ENCODE results near the gene QRICH1.

QRICH1 gene, protein sequence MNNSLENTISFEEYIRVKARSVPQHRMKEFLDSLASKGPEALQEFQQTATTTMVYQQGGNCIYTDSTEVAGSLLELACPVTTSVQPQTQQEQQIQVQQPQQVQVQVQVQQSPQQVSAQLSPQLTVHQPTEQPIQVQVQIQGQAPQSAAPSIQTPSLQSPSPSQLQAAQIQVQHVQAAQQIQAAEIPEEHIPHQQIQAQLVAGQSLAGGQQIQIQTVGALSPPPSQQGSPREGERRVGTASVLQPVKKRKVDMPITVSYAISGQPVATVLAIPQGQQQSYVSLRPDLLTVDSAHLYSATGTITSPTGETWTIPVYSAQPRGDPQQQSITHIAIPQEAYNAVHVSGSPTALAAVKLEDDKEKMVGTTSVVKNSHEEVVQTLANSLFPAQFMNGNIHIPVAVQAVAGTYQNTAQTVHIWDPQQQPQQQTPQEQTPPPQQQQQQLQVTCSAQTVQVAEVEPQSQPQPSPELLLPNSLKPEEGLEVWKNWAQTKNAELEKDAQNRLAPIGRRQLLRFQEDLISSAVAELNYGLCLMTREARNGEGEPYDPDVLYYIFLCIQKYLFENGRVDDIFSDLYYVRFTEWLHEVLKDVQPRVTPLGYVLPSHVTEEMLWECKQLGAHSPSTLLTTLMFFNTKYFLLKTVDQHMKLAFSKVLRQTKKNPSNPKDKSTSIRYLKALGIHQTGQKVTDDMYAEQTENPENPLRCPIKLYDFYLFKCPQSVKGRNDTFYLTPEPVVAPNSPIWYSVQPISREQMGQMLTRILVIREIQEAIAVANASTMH

GRCh38 chr3:49093853-49094767 is at the start of gene QRICH1:
Gene QRICH1 (minus strand): TSS chr3:49094071. CDS start chr3:49077017, 17,054 bp downstream.
- DNase-seq (ENCODE audit: low read depth), result peak; percentile 92

DNA sequence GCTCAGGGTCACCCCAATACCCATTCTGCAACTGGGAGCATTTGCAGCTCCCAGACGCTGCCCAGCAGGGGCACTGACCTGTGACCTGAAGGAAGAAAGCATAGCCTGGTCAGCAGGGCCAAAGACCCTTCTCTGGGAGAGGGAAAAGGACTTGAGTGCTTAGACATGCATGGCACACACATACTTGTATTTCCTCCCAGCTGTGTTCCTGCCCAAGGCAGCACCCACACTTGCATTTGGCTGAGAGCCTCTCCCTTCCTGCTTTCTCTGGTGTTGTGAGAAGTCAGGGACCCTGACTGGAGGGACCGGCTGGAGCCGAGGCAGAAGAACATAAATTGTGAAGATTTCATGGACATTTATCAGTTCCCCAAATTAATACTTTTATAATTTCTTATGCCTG is 46.2 kb upstream of the QRICH1 start:
- DNase-seq (ENCODE audit: low read depth), result no peak

DNA sequence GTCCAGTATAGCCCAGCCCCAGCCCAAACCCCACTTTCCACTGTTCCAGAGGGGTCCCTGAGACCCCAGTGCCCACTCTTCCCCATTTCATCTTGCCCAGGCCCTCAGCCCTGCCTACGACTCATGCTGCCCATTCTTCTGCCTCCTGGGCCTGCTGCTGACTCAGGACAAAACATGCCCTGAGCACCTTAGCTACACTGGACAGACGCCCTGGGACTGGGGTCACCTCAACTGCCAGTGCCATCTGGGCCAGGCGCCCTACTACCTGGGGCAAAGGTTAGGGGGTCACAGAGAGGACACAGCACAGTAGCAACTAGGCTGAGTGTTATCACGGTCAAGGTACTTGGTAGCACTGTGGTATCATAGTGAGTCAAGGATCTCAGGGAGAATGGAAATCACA is 41.6 kb upstream of the QRICH1 start:
- no peak for DNase-seq (ENCODE audit: low read depth)

- DNase-seq (ENCODE audit: low read depth), result no peak
These were observed 40.8 kb upstream of the QRICH1 start for GRCh38 chr3:49134471-49135265.

- peak; percentile 53 for DNase-seq (ENCODE audit: low read depth)
These were observed 39.5 kb upstream of the QRICH1 start for GRCh38 chr3:49133226-49133951.

DNA sequence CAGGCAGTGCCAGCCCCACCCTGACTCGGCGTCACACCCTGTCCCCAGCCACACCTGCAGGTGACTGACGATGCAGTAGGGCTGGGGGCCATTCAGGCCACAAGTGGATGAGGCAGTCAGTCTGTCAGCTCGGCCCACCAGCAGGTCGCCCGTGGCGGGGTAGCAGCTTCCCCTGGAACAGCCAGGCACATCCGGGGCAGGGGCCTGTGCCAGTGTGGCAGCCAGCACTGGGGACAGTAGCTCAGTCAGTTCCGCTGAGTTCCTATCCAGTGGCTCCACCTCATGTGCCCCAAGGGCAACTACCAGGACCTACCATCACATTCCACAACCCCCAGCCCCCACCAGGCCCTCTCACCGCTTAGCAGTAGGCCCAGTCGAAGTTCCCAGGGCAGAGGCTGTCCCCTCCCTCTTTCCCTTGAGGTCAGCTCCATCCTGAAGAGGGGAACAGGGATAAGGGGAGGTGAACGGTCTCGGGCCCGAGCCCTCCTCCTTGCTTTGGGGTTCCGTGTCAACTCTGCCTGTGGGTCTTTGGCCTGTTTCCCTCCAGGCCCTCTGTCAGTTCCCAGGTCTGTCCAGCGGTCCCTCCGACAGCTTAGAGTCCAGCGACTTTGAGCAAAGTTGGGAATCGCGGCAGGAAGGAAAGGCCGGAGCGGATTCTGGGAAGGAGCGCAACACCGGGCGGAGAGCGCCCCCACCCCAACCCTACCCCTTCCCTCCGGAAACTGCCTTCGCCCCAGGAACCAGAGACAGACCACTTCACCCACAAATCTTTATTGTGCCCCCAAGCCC is 38.8 kb upstream of the QRICH1 start, which contains the start of gene LAMB2:
LAMB2 (minus strand) TSS at position 614 of the 789 bp plus-strand sequence; CDS start at position 431, 183 bp downstream.
- DNase-seq (ENCODE audit: low read depth), result no peak

DNA sequence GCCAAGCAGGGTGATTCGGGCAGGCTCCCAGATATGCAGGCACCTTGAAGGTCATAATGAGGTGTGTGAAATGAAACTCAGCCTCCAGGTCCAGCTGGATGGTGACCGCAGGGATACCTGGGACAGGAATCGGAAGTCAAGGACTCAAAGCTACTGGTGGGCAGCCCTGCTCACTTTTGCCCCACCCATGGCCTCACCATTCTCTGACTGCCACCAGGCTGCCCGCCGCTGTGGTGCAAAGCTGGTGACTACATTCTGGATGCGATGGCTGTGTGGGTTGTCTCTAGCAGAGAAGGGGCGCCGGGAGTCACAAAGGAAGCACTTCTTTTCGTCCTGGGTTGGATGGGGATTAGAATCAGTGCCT is 38.2 kb upstream of the QRICH1 start:
- DNase-seq (ENCODE audit: low read depth), result no peak

- no peak for DNase-seq (ENCODE audit: low read depth)
These were observed 37.7 kb upstream of the QRICH1 start for GRCh38 chr3:49131576-49131975.

GRCh38 chr3:49131040-49131439 is 37.2 kb upstream of the QRICH1 start:
- no peak for DNase-seq (ENCODE audit: low read depth)

GRCh38 chr3:49124991-49125670 is 31.3 kb upstream of the QRICH1 start:
- DNase-seq (ENCODE audit: low read depth), result no peak

DNA sequence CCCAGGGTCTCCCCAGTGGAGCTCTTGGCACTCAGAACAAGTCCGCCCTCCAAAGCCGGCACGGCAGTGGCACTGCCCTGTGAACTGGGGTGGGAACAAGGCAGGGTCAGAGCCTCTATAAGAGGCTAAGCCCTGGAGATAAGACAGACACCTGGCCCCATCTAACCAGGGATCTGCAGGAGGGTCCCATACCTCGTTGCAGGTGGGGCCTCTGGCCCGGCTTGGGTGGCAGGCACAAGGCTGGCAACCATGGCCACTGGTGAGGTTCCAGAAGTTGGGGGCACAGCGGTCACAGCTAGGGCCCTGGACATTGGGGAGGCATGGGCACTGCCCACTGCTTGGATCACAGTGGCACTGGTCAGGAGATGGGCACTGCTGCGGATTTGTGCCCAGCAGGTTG is 30.3 kb upstream of the QRICH1 start:
- no peak for DNase-seq (ENCODE audit: low read depth)

DNA sequence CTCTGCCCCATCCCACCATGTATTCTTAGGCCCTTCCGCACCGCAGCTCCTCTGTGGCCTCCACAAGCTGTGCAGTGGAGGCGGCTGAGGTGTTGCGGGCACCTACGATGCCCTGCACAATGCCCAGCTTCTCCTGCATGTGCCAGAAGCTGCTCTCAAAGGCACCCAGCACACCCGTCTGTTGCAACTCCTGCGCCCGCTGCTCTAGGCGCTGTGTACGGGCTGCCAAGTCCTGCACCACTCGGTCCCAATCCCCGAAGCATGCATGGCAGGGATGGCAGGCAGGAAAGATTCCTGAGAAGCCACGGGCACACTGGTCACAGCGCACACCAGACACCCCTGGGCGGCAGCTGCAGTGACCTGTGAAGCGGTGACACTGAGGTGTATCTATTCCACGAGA is 29.8 kb upstream of the QRICH1 start:
- no peak for DNase-seq (ENCODE audit: low read depth)

- DNase-seq (ENCODE audit: low read depth), result no peak
These were observed 29.1 kb upstream of the QRICH1 start for GRCh38 chr3:49122886-49123545.

DNA sequence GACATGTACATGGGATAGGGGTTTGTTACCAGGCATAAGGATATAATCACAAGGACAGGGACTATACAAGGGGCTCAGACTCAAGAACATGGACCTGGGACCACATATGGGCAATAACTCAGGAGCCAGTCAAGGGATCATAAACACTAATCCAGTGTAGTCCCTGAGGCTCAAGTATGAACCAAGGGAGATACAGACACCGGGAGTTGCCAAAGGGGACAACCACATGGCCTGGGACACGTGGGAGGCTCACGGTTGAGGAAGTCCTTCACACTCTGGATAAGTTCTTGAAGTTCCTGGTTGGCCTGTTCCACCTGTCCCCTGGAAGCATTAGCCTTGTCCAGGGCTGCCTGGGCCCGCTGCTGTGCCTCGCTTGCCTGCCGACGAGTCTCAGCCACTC is 28.6 kb upstream of the QRICH1 start:
- DNase-seq (ENCODE audit: low read depth), result no peak

DNA sequence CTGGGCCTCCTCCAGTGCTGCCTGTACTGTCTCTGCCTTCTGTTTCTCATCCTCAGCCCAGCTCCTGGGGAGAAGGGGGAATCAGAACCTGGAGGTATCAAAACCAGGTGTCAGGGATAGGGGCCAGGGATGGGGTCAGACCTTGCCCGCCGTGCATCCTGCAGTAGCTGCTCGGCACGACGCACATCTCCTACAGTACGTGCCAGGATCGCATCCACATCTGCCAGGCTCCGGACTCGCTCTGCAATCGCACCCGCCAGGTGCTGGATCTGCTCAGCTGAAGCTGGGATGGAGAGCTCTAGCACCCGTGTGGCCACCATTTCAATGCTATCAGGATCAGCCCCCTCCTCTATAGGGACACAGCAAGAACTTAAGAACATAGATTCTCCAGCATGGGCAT is 28.2 kb upstream of the QRICH1 start:
- DNase-seq (ENCODE audit: low read depth), result no peak

DNA sequence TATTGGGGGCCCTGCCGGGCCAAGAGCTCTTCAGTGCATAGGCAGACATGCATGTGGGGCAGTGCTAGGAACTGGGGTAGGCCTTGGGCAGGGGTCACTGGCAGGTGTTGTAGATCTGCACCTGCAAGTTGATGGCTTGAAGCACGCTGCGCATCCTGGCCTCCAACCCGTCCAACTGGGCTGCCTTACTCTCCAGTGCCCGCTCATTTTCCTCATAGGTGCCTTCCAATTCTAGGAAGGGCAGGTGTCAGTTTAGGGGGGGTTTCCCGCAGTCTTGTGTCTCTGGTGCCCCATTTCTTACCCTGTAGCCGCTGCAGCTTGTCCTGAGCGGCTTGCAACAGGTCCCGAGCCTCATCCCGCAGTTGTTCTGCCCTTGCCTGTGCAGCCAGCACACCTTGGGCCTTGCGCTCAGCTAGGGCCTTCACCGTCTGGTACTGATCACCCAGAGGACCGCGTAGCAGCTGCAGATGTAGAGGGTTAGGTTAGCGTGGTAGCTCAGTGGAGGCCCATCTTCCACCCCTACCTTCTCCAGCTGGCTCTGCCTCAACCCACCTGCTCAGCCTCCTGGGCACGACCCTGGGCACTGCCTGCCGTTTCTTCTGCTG is 27.4 kb upstream of the QRICH1 start:
- no peak for DNase-seq (ENCODE audit: low read depth)

- peak; percentile 88 for DNase-seq (ENCODE audit: low read depth)
These were observed 26.7 kb upstream of the QRICH1 start, which contains the start of gene USP19 for GRCh38 chr3:49120438-49121131. Gene USP19 (minus strand): TSS chr3:49120823. CDS start chr3:49119145, 1,678 bp downstream.

GRCh38 chr3:49120096-49120437 is 26.2 kb upstream of the QRICH1 start:
- no peak for DNase-seq (ENCODE audit: low read depth)
